VCaP (cell line): ENCODE data around the gene FAM163A.

ENCODE experiments used
- H3K27ac ChIP-seq: fragments of 450-650 bp; 2 replicates; pipeline ENCODE4 v1.5.1; 2017
- TF ChIP-seq, protein P1 (sequence below): fragments of 450-650 bp; conservative IDR thresholded peaks from 2 replicates; pipeline ENCODE4 v1.5.1; 2017; ENCODE audit warnings: mild to moderate bottlenecking, moderate library complexity

FAM163A gene

DNA sequence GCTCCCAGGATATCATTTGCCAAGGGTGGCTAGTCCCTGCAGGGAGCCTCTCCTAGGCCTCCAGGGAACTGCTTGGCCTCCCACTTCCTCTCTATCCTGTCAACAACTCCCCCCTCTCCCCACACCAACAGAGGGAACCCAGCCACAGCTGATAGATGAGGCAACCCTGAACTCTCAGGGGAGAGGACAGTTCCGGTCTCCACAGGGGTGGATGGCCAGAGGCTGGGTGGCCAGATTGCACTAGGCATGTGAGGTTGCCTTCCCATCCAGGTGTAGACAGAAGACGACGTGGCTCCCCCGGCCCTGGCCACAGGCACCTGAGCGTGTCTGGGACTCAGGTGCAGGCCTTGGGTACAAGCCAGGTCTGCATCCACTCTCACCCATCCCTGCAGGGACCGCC lies 81.2 kb downstream of the FAM163A start:
- TF ChIP-seq, protein P1, sequence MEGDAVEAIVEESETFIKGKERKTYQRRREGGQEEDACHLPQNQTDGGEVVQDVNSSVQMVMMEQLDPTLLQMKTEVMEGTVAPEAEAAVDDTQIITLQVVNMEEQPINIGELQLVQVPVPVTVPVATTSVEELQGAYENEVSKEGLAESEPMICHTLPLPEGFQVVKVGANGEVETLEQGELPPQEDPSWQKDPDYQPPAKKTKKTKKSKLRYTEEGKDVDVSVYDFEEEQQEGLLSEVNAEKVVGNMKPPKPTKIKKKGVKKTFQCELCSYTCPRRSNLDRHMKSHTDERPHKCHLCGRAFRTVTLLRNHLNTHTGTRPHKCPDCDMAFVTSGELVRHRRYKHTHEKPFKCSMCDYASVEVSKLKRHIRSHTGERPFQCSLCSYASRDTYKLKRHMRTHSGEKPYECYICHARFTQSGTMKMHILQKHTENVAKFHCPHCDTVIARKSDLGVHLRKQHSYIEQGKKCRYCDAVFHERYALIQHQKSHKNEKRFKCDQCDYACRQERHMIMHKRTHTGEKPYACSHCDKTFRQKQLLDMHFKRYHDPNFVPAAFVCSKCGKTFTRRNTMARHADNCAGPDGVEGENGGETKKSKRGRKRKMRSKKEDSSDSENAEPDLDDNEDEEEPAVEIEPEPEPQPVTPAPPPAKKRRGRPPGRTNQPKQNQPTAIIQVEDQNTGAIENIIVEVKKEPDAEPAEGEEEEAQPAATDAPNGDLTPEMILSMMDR: no peak
- H3K27ac ChIP-seq: no peak overlapping the region

DNA sequence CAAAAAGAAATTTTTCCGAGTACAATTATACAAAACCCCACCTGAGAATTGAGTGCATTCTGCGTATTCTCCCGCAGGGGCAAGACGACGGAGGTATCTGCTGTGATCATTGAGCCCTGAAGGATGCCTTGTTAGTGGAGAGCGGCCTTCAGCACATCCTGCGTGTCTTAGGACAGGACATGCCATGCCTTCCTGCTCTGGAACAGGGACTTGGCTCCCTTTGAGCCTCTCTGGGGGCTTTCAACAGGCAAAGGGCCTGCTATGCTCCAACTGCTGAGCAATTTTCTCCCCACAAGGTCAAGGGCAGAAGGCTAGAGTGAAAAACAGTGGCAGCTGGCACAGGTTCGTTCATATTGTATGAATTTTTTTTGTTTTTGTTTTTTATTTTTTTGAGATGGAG lies 82.1 kb downstream of the FAM163A start:
- TF ChIP-seq, protein P1: no peak
- no peak overlapping the region for H3K27ac ChIP-seq

DNA sequence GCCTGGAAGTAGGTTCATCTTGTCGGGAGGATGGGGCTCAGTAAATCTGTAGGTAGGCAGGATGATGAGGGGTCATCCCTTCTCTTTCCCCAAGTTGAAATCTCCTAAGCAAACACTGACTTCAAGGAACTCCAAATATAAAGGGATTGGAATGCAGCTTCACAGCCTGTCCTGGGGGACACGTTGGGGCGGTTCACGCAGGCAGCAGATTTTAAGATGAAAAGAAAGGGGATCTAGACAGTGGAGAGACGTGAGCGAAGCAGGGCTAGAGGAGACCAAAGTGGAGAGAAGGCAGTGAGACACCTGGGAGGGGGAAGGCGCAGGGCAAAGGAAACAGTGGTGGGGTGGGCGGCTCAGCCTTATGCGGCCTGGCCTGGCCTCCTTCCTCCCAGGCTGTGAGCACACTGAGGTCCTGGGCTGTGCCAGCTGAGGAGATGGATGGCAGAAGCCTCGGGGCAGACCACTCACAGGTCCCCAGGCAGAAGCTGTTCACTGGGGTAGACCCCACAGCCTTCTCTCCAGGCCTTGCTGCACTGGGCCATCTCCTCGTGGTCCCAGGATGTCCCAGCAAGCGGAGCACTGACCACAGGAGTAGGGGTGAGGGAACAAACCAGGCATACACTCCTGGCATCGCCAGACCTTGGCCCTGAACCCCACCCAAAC lies 82.8 kb downstream of the FAM163A start:
- no peak overlapping the region for H3K27ac ChIP-seq
- TF ChIP-seq, protein P1: no peak

DNA sequence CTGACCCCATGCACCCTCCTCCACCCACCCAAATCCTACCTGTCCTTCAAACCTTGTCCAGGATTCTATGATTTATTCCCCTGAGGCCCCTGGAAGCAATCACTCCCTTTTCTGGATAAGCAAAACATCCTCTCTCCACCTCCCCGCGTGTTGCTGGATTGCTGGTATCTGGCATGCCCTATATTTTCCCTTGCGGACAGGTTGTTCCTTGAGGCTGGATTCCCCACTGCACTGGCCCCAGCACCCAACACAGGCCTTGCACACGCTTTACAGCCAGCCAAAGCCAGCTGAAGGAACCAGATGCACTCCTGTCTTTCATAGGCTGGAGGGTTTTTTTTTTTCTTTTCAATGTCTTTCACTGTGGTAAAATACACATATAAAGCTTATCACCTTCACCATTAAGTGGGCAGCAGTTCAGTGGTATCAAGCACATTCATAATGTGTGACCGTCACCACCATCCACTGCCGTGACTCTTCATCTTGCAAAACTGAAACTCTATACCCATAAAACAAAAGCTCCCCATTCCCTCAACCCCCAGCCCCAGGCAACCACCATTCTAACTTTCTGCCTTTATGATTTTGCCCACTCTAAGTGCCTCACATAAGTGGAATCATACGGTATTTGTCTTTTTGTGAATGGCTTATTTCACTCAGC lies 83.7 kb downstream of the FAM163A start:
- TF ChIP-seq, protein P1: no peak
- H3K27ac ChIP-seq: no peak overlapping the region

DNA sequence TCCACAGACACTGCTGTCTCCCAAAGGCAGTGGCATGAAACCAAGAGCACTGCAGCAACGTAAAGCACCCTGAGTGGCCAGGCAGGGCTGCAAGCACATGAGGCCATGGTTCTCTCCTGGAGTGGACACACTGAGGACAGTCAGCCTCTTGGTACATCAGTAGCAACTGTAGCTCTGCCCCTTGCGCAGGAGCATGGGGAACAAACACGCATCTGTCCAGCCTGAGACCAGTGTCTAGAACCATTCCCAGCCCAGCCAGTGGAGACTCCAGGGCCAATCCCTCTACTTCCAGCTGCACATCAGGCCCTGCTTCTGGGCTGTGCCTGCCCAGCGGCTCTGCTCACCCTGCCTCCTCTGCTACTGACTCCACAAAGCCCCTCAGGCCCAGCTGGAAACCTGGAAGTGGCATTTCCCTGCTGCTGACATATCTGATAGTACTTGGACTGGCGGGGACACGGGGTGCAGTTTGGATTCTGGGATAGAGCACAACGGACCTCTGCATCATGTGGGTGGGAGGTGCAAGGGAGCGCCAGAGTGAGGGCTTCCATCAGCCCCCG lies 85.5 kb downstream of the FAM163A start:
- H3K27ac ChIP-seq: no peak overlapping the region
- TF ChIP-seq, protein P1: no peak

DNA sequence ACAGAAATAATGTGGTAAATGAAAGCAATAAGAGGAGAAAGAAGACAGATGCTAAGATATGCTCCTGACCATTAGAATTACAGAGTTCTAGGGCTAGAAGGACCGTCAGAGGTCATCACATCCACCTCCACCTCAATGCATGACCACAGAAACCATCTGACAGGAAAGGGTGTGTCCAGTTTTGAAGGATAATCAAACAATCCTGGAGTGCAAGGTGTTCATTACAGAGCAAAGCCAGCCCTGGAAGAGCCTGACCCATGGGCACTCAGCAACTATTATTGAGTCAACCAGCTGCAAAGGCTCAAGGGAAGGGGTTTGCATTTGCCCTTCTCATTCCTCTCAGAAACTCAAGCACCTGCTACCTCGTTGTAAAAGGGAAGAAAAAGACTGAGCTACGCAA lies 88.1 kb downstream of the FAM163A start:
- no peak overlapping the region for H3K27ac ChIP-seq
- TF ChIP-seq, protein P1: no peak

DNA sequence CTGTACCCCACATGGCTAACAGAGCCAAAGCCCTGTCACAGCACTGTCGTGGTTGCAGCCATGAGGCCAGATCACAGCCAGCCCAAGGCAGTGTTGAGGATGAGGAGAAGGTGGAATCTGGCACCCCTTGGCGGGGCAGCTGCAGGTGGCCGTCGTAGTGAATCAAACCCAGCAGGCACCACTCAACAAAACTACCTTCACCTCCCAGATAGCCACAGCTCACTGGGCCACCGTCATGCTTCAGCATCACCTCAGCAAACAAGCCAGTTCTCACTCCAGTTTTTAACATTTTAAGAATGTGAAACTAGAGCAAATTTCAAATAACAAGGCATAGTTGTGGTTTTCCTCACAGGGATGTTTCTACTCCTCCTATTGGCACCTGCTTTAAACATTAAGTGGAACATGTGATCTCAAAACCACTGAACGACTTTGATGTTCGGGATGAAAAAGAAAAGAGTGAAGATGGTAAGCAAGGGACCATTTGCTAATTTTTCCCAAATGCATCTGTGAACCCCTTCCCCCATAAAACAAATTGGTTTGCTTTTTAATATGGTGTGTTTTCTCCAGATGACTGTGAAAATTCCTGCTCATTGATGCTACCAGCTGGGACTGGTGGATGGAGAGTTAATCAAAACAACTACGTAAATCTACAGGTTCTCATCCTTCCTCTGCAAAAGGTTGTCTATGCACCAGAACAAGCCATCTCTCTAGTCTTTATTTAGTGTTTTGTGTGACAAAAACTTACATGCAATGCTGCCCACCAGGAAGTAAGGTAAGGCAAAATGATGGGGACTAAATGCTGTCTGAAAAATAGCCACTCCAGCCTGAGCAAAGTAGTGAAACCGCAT lies 89.0 kb downstream of the FAM163A start:
- H3K27ac ChIP-seq: no peak overlapping the region
- TF ChIP-seq, protein P1: no peak

DNA sequence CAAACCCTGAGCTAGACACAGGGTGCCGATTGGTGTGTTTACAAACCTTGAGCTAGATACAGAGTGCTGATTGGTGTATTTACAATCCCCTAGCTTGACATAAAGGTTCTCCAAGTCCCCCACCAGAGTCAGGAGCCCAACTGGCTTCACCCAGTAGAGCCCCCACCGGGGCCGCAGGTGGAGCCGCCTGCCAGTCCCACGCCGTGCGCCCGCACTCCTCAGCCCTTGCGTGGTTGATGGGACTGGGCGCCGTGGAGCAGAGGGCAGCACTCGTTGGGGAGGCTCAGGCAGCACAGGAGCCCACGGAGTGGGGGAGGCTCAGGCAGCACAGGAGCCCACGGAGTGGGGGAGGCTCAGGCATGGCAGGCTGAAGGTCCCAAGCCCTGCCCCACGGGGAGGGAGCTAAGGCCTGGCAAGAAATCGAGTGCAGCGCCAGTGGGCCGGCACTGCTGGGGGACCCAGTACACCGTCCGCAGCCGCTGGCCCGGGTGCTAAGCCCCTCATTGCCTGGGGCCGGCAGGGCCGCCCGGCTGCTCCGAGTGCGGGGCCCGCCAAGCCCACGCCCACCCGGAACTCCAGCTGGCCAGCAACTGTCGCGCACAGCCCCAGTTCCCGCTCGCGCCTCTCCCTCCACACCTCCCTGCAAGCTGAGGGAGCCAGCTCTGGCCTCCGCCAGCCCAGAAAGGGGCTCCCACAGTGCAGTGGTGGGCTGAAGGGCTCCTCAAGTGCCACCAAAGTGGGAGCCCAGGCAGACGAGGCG lies 93.8 kb downstream of the FAM163A start:
- H3K27ac ChIP-seq: peak overlapping the region; percentile 94; the same call in 1 of the 2 replicates
